ENCODE results near the gene BABAM2. TPM values are rescaled to one million over a fixed set of nuclear protein-coding genes. Genes with fewer than 3 reads are reported as not detected.

BABAM2 gene
- total RNA-seq, 1 experiment from 2014 or later: 16.3 TPM

- intact Hi-C loops (cut with micrococcal nuclease): no loop called here
- H2AFZ ChIP-seq (ENCODE audit: low read length): no peak overlapping the region
- peaks cover 33% of the 10 kb centered on the region for H3K4me1 ChIP-seq (ENCODE audit: insufficient read depth, low read length)
- BruUV-seq (replicated peaks): no TSS peak
- H3K79me2 ChIP-seq (ENCODE audit: low read length): no peaks in the 10 kb centered on the region
- H3K4me2 ChIP-seq (ENCODE audit: low read length): 0 out of 2 replicates have a peak overlapping the region, but pooled peaks have one; percentile 25
- ChIA-PET CTCF (no interaction called here), POLR2A (ENCODE audit: unreplicated experiment) (interaction anchor here (0.6 kb wide), 1 partner anchor 158 kb away, joined by 3 read pairs; no protein-coding TSS in a partner anchor)
- no peaks in the 10 kb centered on the region for H3K27me3 ChIP-seq (ENCODE audit: low read length)
- H3K9ac ChIP-seq (ENCODE audit: low read length): no peak overlapping the region
- H3K9me3 ChIP-seq (ENCODE audit: low read length): no peaks in the 10 kb centered on the region
- no peaks in the 10 kb centered on the region for H4K20me1 ChIP-seq (ENCODE audit: low read length)
- H3K27ac ChIP-seq (ENCODE audit: low read length): peak overlapping the region; percentile 70
- no peaks in the 10 kb centered on the region for H3F3A ChIP-seq (ENCODE audit: low read length, unreplicated experiment)
- no peaks in the 10 kb centered on the region for H3K36me3 ChIP-seq (ENCODE audit: low read depth, low read length)
- no peaks in the 10 kb centered on the region for H3K9me2 ChIP-seq (replicated peaks; ENCODE audit: low read length)
- H3K4me3 ChIP-seq (ENCODE audit: low read length): no peak overlapping the region
- no peak for TF ChIP-seq EZH2phosphoT487 (IDR thresholded peaks at IDR 0.05; ENCODE audit: borderline replicate concordance, low read length)
- no peak for TF ChIP-seq EZH2 (IDR thresholded peaks at IDR 0.05; ENCODE audit: low read length, unreplicated experiment)
- no peak for TF ChIP-seq CTCF (conservative IDR thresholded peaks at IDR 0.05; ENCODE audit: low read depth, low read length)
- DNase-seq: no peak
- ATAC-seq: no peak
Observed at GRCh38 chr2:28297531-28297930, 407.0 kb downstream of the BABAM2 start.

- POLR2A ChIA-PET (ENCODE audit: unreplicated experiment): interaction anchor here (0.6 kb wide), 1 partner anchor 159 kb away, joined by 3 read pairs; no protein-coding TSS in a partner anchor
- Histone ChIP-seq H3K27me3 (ENCODE audit: low read length) (no peaks in the 10 kb centered on the region), H3K36me3 (ENCODE audit: low read depth, low read length) (no peaks in the 10 kb centered on the region), H3K4me1 (ENCODE audit: insufficient read depth, low read length) (peaks cover 30% of the 10 kb centered on the region), H3K4me2 (ENCODE audit: low read length) (no peak overlapping the region), H4K20me1 (ENCODE audit: low read length) (no peaks in the 10 kb centered on the region), H3K9me3 (ENCODE audit: low read length) (no peaks in the 10 kb centered on the region), H3K9ac (ENCODE audit: low read length) (no peak overlapping the region), H3K9me2 (replicated peaks; ENCODE audit: low read length) (no peaks in the 10 kb centered on the region), H2AFZ (ENCODE audit: low read length) (no peak overlapping the region), H3K27ac (ENCODE audit: low read length) (no peak overlapping the region), H3K4me3 (ENCODE audit: low read length) (no peak overlapping the region), H3F3A (ENCODE audit: low read length, unreplicated experiment) (no peaks in the 10 kb centered on the region), H3K79me2 (ENCODE audit: low read length) (no peaks in the 10 kb centered on the region)
- BruUV-seq (replicated peaks): no TSS peak
- no peak for ATAC-seq
- intact Hi-C loops (cut with micrococcal nuclease): no loop called here
- CTCF ChIA-PET: no interaction called here
- DNase-seq: no peak
- TF ChIP-seq EZH2 (IDR thresholded peaks at IDR 0.05; ENCODE audit: low read length, unreplicated experiment) (no peak), EZH2phosphoT487 (IDR thresholded peaks at IDR 0.05; ENCODE audit: borderline replicate concordance, low read length) (no peak), CTCF (conservative IDR thresholded peaks at IDR 0.05; ENCODE audit: low read depth, low read length) (no peak)
Observed at GRCh38 chr2:28298406-28298805, 407.9 kb downstream of the BABAM2 start.

GRCh38 chr2:28300485-28301341 is 410.2 kb downstream of the BABAM2 start:
- H3K4me1 ChIP-seq (ENCODE audit: insufficient read depth, low read length): peaks cover 17% of the 10 kb centered on the region; the same call in 1 of the 2 replicates
- intact Hi-C loops (cut with micrococcal nuclease): no loop called here
- H4K20me1 ChIP-seq (ENCODE audit: low read length): no peaks in the 10 kb centered on the region
- ChIA-PET POLR2A (ENCODE audit: unreplicated experiment) (no interaction called here), CTCF (no interaction called here)
- H3K4me2 ChIP-seq (ENCODE audit: low read length): no peak overlapping the region
- H3F3A ChIP-seq (ENCODE audit: low read length, unreplicated experiment): no peaks in the 10 kb centered on the region
- H2AFZ ChIP-seq (ENCODE audit: low read length): no peak overlapping the region
- TF ChIP-seq EZH2 (IDR thresholded peaks at IDR 0.05; ENCODE audit: low read length, unreplicated experiment) (no peak), CTCF (conservative IDR thresholded peaks at IDR 0.05; ENCODE audit: low read depth, low read length) (no peak), EZH2phosphoT487 (IDR thresholded peaks at IDR 0.05; ENCODE audit: borderline replicate concordance, low read length) (no peak)
- H3K79me2 ChIP-seq (ENCODE audit: low read length): no peaks in the 10 kb centered on the region
- ATAC-seq (no peak), DNase-seq (no peak)
- H3K27me3 ChIP-seq (ENCODE audit: low read length): no peaks in the 10 kb centered on the region
- H3K9me2 ChIP-seq (replicated peaks; ENCODE audit: low read length): no peaks in the 10 kb centered on the region
- peaks cover 7% of the 10 kb centered on the region; the same call in 1 of the 2 replicates for H3K9me3 ChIP-seq (ENCODE audit: low read length)
- no peak overlapping the region for H3K4me3 ChIP-seq (ENCODE audit: low read length)
- peaks cover 5% of the 10 kb centered on the region; the same call in 1 of the 2 replicates for H3K36me3 ChIP-seq (ENCODE audit: low read depth, low read length)
- no TSS peak for BruUV-seq (replicated peaks)
- H3K9ac ChIP-seq (ENCODE audit: low read length): no peak overlapping the region
- H3K27ac ChIP-seq (ENCODE audit: low read length): no peak overlapping the region

Measured in PC-3 (cell line).